ENCODE data around the gene TMEM61.

DNA sequence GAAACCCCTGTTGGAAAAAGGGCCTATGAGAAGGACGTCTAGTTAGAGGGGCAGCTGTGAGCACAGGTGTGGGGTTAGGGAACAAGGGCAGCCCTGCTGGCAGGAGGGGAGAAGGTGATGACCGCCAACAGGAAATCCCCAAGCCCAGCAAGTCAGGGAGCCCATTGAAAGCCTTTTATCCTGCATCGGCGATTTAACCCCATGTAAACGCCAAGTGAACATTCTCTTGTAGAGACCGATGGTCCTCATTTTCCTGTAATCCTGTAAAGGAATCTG lies 17.2 kb downstream of the TMEM61 start:
- TF ChIP-seq TAF1 (IDR thresholded peaks at IDR 0.05; ENCODE audit: low read depth, low read length) (no peak), NRF1 (IDR thresholded peaks at IDR 0.05; ENCODE audit: low read depth, low read length) (no peak), TEAD4 (IDR thresholded peaks at IDR 0.05; ENCODE audit: low read depth, low read length) (no peak), SAP30 (IDR thresholded peaks at IDR 0.05; ENCODE audit: insufficient read depth, insufficient replicate concordance, low read length) (no peak), ASH2L (IDR thresholded peaks at IDR 0.05; ENCODE audit: low read length) (no peak), SIN3A (conservative IDR thresholded peaks at IDR 0.05 in 1 of 2, IDR thresholded peaks at IDR 0.05 in 1 of 2; ENCODE audit: low read depth in 1 of 2, low read length in 2 of 2) (0 out of 4 replicates have a peak, but pooled peaks of 1 of the 2 experiments have one; percentile 7), EZH2 (IDR thresholded peaks at IDR 0.05; ENCODE audit: low read depth, low read length, severe bottlenecking) (no peak), JUND (IDR thresholded peaks at IDR 0.05; ENCODE audit: low read length) (no peak), TCF12 (IDR thresholded peaks at IDR 0.05; ENCODE audit: low read depth, low read length) (peak; percentile 100)
- TF ChIP-seq, protein P1, sequence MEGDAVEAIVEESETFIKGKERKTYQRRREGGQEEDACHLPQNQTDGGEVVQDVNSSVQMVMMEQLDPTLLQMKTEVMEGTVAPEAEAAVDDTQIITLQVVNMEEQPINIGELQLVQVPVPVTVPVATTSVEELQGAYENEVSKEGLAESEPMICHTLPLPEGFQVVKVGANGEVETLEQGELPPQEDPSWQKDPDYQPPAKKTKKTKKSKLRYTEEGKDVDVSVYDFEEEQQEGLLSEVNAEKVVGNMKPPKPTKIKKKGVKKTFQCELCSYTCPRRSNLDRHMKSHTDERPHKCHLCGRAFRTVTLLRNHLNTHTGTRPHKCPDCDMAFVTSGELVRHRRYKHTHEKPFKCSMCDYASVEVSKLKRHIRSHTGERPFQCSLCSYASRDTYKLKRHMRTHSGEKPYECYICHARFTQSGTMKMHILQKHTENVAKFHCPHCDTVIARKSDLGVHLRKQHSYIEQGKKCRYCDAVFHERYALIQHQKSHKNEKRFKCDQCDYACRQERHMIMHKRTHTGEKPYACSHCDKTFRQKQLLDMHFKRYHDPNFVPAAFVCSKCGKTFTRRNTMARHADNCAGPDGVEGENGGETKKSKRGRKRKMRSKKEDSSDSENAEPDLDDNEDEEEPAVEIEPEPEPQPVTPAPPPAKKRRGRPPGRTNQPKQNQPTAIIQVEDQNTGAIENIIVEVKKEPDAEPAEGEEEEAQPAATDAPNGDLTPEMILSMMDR (IDR thresholded peaks at IDR 0.05; ENCODE audit: control extremely low read depth in 1 of 3, insufficient read depth in 1 of 3, low read depth in 1 of 3, low read length in 3 of 3) = peak in 2 of 3 experiments; percentile 14 to 16; a peak in 1 of 4 replicates
- TF ChIP-seq, protein P2, sequence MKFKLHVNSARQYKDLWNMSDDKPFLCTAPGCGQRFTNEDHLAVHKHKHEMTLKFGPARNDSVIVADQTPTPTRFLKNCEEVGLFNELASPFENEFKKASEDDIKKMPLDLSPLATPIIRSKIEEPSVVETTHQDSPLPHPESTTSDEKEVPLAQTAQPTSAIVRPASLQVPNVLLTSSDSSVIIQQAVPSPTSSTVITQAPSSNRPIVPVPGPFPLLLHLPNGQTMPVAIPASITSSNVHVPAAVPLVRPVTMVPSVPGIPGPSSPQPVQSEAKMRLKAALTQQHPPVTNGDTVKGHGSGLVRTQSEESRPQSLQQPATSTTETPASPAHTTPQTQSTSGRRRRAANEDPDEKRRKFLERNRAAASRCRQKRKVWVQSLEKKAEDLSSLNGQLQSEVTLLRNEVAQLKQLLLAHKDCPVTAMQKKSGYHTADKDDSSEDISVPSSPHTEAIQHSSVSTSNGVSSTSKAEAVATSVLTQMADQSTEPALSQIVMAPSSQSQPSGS (IDR thresholded peaks at IDR 0.05; ENCODE audit: low read length) = no peak

All from H1 (cell line).